SU-DHL-6 (cell line): Measurements from ENCODE around the gene PHLPP2.

ENCODE experiments used
- H2AFZ ChIP-seq: fragments of 200-600 bp; sonication (generic); 2 replicates; pipeline ENCODE4 v1.6.1; 2014; ENCODE audit warnings: low read depth, mild to moderate bottlenecking, moderate library complexity, mixed read lengths, antibody characterized with exemption, low read length; ENCODE audit not compliant: severe bottlenecking
- H3F3A ChIP-seq: fragments of 200-600 bp; shearing (Covaris generic); 2 replicates; pipeline ENCODE4 v1.6.0; 2016; ENCODE audit warnings: antibody characterized with exemption, mild to moderate bottlenecking; ENCODE audit not compliant: insufficient read depth
- H3K27ac ChIP-seq: fragments of 200-600 bp; sonication (generic); 2 replicates; pipeline ENCODE4 v1.5.1; 2016; ENCODE audit warnings: low read depth, mild to moderate bottlenecking, low read length, moderate library complexity, mixed read lengths
- H3K27me3 ChIP-seq: fragments of 200-600 bp; sonication (generic), shearing (Covaris generic); 2 replicates; pipeline ENCODE4 v1.6.0; 2014; ENCODE audit warnings: mild to moderate bottlenecking, low read length
- H3K36me3 ChIP-seq: fragments of 200-600 bp; sonication (generic); 2 replicates; pipeline ENCODE4 v1.6.1; 2014; ENCODE audit warnings: mild to moderate bottlenecking, low read length, mixed read lengths
- H3K4me2 ChIP-seq: fragments of 300-600, 200-600 bp; shearing (Covaris generic), sonication (generic); 2 replicates; pipeline ENCODE4 v1.6.0; 2014; ENCODE audit warnings: low read length, low read depth, mild to moderate bottlenecking; ENCODE audit not compliant: poor library complexity, severe bottlenecking
- H3K4me3 ChIP-seq: fragments of 200-600 bp; sonication (generic); 2 replicates; pipeline ENCODE4 v1.5.1; 2014; ENCODE audit warnings: antibody characterized with exemption, low read length, mild to moderate bottlenecking, mixed read lengths; ENCODE audit not compliant: insufficient read depth, poor library complexity, severe bottlenecking
- H3K79me2 ChIP-seq: fragments of 200-600 bp; sonication (generic); 2 replicates; pipeline ENCODE4 v1.6.1; 2014; ENCODE audit warnings: mild to moderate bottlenecking, low read length, moderate library complexity; ENCODE audit not compliant: insufficient read depth
- H3K9ac ChIP-seq: fragments of 200-600 bp; sonication (generic); 2 replicates; pipeline ENCODE4 v1.7.0; 2014; ENCODE audit warnings: mild to moderate bottlenecking, low read length
- H3K9me2 ChIP-seq: fragments of 200-600 bp; sonication (generic); replicated peaks from 2 replicates; pipeline ENCODE4 v1.6.1; 2014; ENCODE audit warnings: low read length; ENCODE audit not compliant: insufficient read depth
- H3K9me3 ChIP-seq: fragments of 200-600 bp; sonication (generic); 2 replicates; pipeline ENCODE4 v1.6.1; 2014; ENCODE audit warnings: low read length, mixed read lengths; ENCODE audit not compliant: insufficient read depth
- H4K20me1 ChIP-seq: fragments of 200-600 bp; sonication (generic); 2 replicates; pipeline ENCODE4 v1.6.1; 2014; ENCODE audit warnings: low read depth, mild to moderate bottlenecking, antibody characterized with exemption, low read length, moderate library complexity, mixed read lengths
- CTCF ChIP-seq: fragments of 200-600 bp; sonication (generic); IDR thresholded peaks from one replicate; pipeline ENCODE4 v1.5.1; 2017; ENCODE audit warnings: antibody characterized with exemption, mild to moderate bottlenecking, low read length, moderate library complexity; ENCODE audit not compliant: insufficient read depth, poor library complexity, severe bottlenecking
- EZH2phosphoT487 ChIP-seq: fragments of 200-600 bp; sonication (generic), shearing (Covaris generic); conservative IDR thresholded peaks from 2 replicates; pipeline ENCODE4 v1.6.1; 2018; ENCODE audit warnings: mild to moderate bottlenecking, antibody characterized with exemption, low read length, moderate library complexity, mixed read lengths

PHLPP2 gene

GRCh38 chr16:71709229-71709781 is 15.2 kb downstream of the PHLPP2 start:
- Histone ChIP-seq H3K79me2 (no peaks in the 10 kb centered on the region), H2AFZ (no peak overlapping the region), H3K4me2 (no peak overlapping the region), H3K27me3 (no peaks in the 10 kb centered on the region), H3K9ac (no peak overlapping the region), H3F3A (peaks cover 10% of the 10 kb centered on the region; the same call in 1 of the 2 replicates), H3K4me3 (no peak overlapping the region), H3K9me3 (no peaks in the 10 kb centered on the region), H3K9me2 (no peaks in the 10 kb centered on the region), H3K36me3 (no peaks in the 10 kb centered on the region), H3K27ac (no peak overlapping the region), H4K20me1 (no peaks in the 10 kb centered on the region)
- TF ChIP-seq CTCF (no peak), EZH2phosphoT487 (no peak)

- Histone ChIP-seq H3K27me3 (no peaks in the 10 kb centered on the region), H3K79me2 (no peaks in the 10 kb centered on the region), H4K20me1 (no peaks in the 10 kb centered on the region), H2AFZ (no peak overlapping the region), H3K9me3 (no peaks in the 10 kb centered on the region), H3K4me2 (no peak overlapping the region), H3K4me3 (no peak overlapping the region), H3F3A (peaks cover 10% of the 10 kb centered on the region; the same call in 1 of the 2 replicates), H3K36me3 (no peaks in the 10 kb centered on the region), H3K9ac (no peak overlapping the region), H3K9me2 (no peaks in the 10 kb centered on the region), H3K27ac (no peak overlapping the region)
- TF ChIP-seq CTCF = no peak
- no peak for TF ChIP-seq EZH2phosphoT487
Observed at GRCh38 chr16:71708696-71709095, 15.8 kb downstream of the PHLPP2 start.

- no peak overlapping the region for H3K9ac ChIP-seq
- no peak overlapping the region for H3K27ac ChIP-seq
- no peak overlapping the region for H2AFZ ChIP-seq
- no peak overlapping the region for H3K4me3 ChIP-seq
- no peaks in the 10 kb centered on the region for H3K79me2 ChIP-seq
- no peaks in the 10 kb centered on the region for H4K20me1 ChIP-seq
- H3K36me3 ChIP-seq = no peaks in the 10 kb centered on the region
- H3K27me3 ChIP-seq = no peaks in the 10 kb centered on the region
- H3K4me2 ChIP-seq = no peak overlapping the region
- no peak for TF ChIP-seq EZH2phosphoT487
- no peak for TF ChIP-seq CTCF
- no peaks in the 10 kb centered on the region for H3K9me3 ChIP-seq
- H3K9me2 ChIP-seq = no peaks in the 10 kb centered on the region
- peaks cover 7% of the 10 kb centered on the region; the same call in 1 of the 2 replicates for H3F3A ChIP-seq
Observed at GRCh38 chr16:71707199-71707598, 17.3 kb downstream of the PHLPP2 start.
